Type B pancreatic cell (in vitro differentiated cells): ENCODE results near the gene DNAJC13. TPM values are rescaled to one million over a fixed set of nuclear protein-coding genes. Genes with fewer than 3 reads are reported as not detected.
"Not testable (repeated sequence)": the region's sequence is repeated elsewhere in the genome, so short reads cannot be mapped to it uniquely, and the experiment has no call there.

Experiments used
- DNase-seq: peaks from one replicate; pipeline ENCODE4 v3.0.0; 2021; ENCODE audit warnings: mixed read lengths; ENCODE audit not compliant: unreplicated experiment; ENCODE audit errors: extremely low spot score
- H3K27ac Mint-ChIP-seq: 2 replicates; pipeline ENCODE4 v1.8.0; 2021; ENCODE audit warnings: mild to moderate bottlenecking, mixed read lengths
- H3K27me3 Mint-ChIP-seq: 2 replicates; pipeline ENCODE4 v1.8.0; 2021; ENCODE audit warnings: mixed read lengths
- H3K36me3 Mint-ChIP-seq: 2 replicates; pipeline ENCODE4 v1.8.0; 2021; ENCODE audit warnings: mixed read lengths
- H3K4me1 Mint-ChIP-seq: one replicate; pipeline ENCODE4 v1.8.0; 2021; ENCODE audit warnings: mixed read lengths; ENCODE audit not compliant: unreplicated experiment
- H3K4me3 Mint-ChIP-seq: 2 replicates; pipeline ENCODE4 v1.8.0; 2021; ENCODE audit warnings: mild to moderate bottlenecking, mixed read lengths
- H3K9me3 Mint-ChIP-seq: 2 replicates; pipeline ENCODE4 v1.8.0; 2021; ENCODE audit warnings: mixed read lengths
- CTCF ChIP-seq: fragments of 200-600 bp; sonication (generic); conservative IDR thresholded peaks from 2 replicates; pipeline ENCODE4 v1.5.0; 2021; ENCODE audit warnings: antibody characterized with exemption, mild to moderate bottlenecking
- total RNA-seq: library from RNA; stranded (reverse); gene quantifications from 2 replicates; pipeline ENCODE4 v1.2.1, GENCODE V29; 2021; ENCODE audit warnings: low replicate concordance

Gene DNAJC13
- total RNA-seq, 1 donor from 2014 or later = 34.0 TPM

- Mint-ChIP-seq H3K9me3 (no peaks in the 10 kb centered on the region), H3K27me3 (no peaks in the 10 kb centered on the region), H3K4me1 (no peaks in the 10 kb centered on the region), H3K4me3 (no peak overlapping the region), H3K27ac (no peak overlapping the region), H3K36me3 (no peaks in the 10 kb centered on the region)
- DNase-seq = no peak
- TF ChIP-seq CTCF = no peak
These were observed 137.1 kb downstream of the DNAJC13 start for GRCh38 chr3:132554437-132554836.

GRCh38 chr3:132555306-132556035, 138.2 kb downstream of the DNAJC13 start:
- TF ChIP-seq CTCF = no peak
- H3K27me3 Mint-ChIP-seq = no peaks in the 10 kb centered on the region
- no peak overlapping the region for H3K4me3 Mint-ChIP-seq
- no peaks in the 10 kb centered on the region for H3K4me1 Mint-ChIP-seq
- DNase-seq = no peak
- no peak overlapping the region for H3K27ac Mint-ChIP-seq
- H3K36me3 Mint-ChIP-seq = no peaks in the 10 kb centered on the region
- H3K9me3 Mint-ChIP-seq = no peaks in the 10 kb centered on the region

DNA sequence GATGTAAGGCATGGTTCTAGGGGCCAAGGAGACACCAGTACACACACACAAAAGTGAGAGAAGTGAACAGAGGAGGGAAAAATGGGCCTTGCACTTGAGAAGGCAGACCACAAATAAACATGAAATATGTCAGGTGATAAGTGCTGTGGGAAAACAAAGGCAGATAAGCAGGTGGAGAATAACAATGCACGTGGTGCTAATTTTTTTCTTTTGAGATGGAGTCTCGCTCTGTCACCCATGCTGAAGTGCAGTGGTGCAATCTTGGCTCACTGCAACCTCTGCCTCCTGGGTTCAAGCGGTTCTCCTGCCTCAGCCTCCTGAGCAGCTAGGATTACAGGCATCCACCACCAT, 138.7 kb downstream of the DNAJC13 start:
- not testable (repeated sequence) for H3K36me3 Mint-ChIP-seq, H3K27ac Mint-ChIP-seq, H3K4me1 Mint-ChIP-seq

DNA sequence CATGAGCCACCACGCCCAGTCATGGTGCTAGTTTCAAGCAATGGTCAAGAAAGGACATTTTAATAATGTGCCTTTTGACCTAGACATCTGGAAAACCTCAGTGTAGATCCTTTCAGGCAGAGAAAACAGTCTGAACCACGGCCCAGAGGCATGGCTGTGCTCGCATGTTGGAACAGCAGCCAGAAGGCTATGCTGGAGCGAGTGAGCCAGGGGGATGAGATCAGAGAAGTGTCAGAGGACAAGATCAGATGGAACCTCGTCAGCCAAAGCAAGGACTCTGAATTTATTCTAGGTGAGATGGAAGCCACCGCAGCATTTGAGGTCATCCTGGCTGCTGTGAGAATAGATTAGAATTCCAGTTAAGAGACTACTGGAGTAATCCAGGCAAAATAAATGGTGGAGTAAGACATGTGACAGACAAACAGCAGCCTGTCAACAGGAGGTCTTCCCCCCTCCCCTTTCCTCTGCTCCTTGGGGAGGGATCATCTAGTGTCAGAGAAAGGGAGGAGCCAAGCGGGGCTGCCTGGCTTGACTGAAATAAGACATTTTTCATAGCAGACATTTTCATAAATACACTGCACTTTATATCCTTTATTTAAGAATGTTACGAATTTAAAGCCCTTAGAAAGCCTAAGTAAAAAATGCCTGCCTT, 139.3 kb downstream of the DNAJC13 start:
- no peaks in the 10 kb centered on the region for H3K4me1 Mint-ChIP-seq
- no peaks in the 10 kb centered on the region for H3K9me3 Mint-ChIP-seq
- H3K27me3 Mint-ChIP-seq = no peaks in the 10 kb centered on the region
- no peak for TF ChIP-seq CTCF
- DNase-seq = no peak
- no peak overlapping the region for H3K27ac Mint-ChIP-seq
- no peaks in the 10 kb centered on the region for H3K36me3 Mint-ChIP-seq
- H3K4me3 Mint-ChIP-seq = no peak overlapping the region

More for the DNA sequence above, 138.7 kb downstream of the DNAJC13 start:
- H3K9me3 Mint-ChIP-seq, H3K4me3 Mint-ChIP-seq, DNase-seq, H3K27me3 Mint-ChIP-seq: not testable (repeated sequence)

DNA sequence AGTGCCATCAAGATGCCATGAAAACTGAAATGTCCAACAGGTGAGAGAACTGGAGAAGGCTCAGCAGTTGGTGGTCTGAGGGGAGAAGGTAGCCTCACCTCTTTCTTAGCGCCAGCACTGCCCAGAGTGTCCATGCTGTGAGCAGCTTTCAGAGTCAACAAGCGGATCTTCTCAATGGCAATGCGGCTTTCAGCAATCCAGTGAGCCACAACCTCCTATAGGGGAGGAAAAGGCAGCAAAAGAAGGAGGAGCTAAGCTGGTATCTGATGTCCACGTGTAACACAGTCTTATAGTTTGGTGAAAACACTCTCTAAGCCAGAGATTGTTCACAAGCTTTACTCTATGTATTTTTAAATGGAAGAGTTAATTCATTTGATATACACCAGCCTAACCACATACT, 143.7 kb downstream of the DNAJC13 start:
- H3K4me1 Mint-ChIP-seq = no peaks in the 10 kb centered on the region
- TF ChIP-seq CTCF = no peak
- no peaks in the 10 kb centered on the region for H3K9me3 Mint-ChIP-seq
- H3K4me3 Mint-ChIP-seq = no peak overlapping the region
- DNase-seq = no peak
- H3K36me3 Mint-ChIP-seq = peaks cover 4% of the 10 kb centered on the region
- H3K27ac Mint-ChIP-seq = no peak overlapping the region
- no peaks in the 10 kb centered on the region for H3K27me3 Mint-ChIP-seq

DNA sequence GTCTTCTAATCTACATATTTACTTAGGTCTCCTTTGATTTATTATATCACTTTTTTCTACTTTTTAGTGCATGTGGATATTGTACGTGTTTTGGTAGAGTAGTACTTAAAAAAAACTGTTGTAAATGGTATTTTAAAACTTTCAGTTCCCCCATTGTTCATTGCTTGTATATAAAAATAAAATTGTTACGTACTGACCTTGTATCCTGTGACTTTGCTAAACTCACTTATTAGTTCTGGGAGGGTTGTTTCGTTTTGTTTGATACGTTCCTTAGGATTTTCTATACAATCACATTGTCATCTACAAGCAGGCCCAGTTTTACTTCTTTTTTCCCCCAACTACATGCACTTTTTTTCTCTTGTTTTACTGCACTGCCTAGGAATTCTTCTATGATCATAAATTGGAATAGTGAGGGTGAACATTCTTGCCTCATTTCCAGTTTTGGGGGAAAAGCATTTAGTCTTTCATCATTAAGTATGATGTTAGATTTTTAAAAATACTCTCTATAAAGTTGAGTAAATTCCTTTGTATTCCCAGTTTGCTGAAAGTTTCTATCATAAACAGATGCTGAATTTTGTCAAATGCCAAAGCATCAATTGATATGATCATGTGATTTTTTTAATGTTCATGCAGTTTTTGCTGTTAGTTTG, 146.2 kb downstream of the DNAJC13 start:
- Mint-ChIP-seq H3K4me3 (no peak overlapping the region), H3K9me3 (no peaks in the 10 kb centered on the region), H3K36me3 (peaks cover 8% of the 10 kb centered on the region), H3K27me3 (no peaks in the 10 kb centered on the region), H3K4me1 (no peaks in the 10 kb centered on the region), H3K27ac (no peak overlapping the region)
- no peak for DNase-seq
- TF ChIP-seq CTCF = no peak
